Breast epithelium (tissue), 3 donors: ENCODE measurements around the gene CNBP.

ENCODE experiments used
- POLR2A ChIP-seq: fragments of 450-650 bp; IDR thresholded peaks from one replicate; pipeline ENCODE4 v1.6.1; 2016; ENCODE audit warnings: antibody characterized with exemption, mild to moderate bottlenecking, moderate library complexity
- POLR2AphosphoS5 ChIP-seq, 3 donors: sonication (generic); formaldehyde crosslinking; IDR thresholded peaks; one replicate each; pipeline ENCODE4 v1.6.1; 2017; ENCODE audit warnings: antibody characterized with exemption in 3 of 3
- TF ChIP-seq, protein P1 (sequence below), 3 donors: fragments of 450-650 bp; IDR thresholded peaks; one replicate each; pipeline ENCODE4 v1.5.1; 2016 to 2017; ENCODE audit warnings: antibody characterized with exemption in 3 of 3, mild to moderate bottlenecking in 3 of 3, moderate library complexity in 3 of 3

DNA sequence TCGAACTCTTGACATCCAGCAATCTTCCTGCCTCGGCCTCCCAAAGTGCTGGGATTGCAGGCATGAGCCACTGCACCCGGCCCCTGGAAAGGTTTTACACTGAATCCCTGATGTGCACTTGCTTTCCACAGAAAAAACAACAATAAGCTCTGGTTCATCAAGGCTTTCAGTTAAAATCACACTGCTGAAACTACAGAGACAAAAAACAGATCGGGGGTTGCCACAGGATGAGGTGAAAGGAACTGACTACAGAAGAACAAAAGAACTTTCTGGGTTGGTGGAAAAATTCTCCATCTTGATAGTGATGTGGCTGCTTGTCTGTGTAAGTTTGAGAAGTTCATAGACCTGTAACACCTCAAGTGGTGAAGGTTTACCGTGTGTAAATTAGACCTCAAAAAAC is 65.0 kb downstream of the CNBP start:
- TF ChIP-seq POLR2AphosphoS5 (IDR thresholded peaks at IDR 0.05) (no peak), POLR2A (no peak)
- TF ChIP-seq, protein P1, sequence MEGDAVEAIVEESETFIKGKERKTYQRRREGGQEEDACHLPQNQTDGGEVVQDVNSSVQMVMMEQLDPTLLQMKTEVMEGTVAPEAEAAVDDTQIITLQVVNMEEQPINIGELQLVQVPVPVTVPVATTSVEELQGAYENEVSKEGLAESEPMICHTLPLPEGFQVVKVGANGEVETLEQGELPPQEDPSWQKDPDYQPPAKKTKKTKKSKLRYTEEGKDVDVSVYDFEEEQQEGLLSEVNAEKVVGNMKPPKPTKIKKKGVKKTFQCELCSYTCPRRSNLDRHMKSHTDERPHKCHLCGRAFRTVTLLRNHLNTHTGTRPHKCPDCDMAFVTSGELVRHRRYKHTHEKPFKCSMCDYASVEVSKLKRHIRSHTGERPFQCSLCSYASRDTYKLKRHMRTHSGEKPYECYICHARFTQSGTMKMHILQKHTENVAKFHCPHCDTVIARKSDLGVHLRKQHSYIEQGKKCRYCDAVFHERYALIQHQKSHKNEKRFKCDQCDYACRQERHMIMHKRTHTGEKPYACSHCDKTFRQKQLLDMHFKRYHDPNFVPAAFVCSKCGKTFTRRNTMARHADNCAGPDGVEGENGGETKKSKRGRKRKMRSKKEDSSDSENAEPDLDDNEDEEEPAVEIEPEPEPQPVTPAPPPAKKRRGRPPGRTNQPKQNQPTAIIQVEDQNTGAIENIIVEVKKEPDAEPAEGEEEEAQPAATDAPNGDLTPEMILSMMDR (IDR thresholded peaks at IDR 0.05) = no peak
